ACC112 (cell line): ENCODE data around the gene SMNDC1.
"Not testable (repeated sequence)": the region's sequence is repeated elsewhere in the genome, so short reads cannot be mapped to it uniquely, and the experiment has no call there.

Experiments
- H2AFZ ChIP-seq: fragments of 200-600 bp; sonication (generic); one replicate; pipeline ENCODE4 v1.6.0; 2017; ENCODE audit warnings: antibody characterized with exemption, low read length; ENCODE audit not compliant: unreplicated experiment
- H3K27ac ChIP-seq: fragments of 200-600 bp; sonication (generic); 2 replicates; pipeline ENCODE4 v1.5.1; 2014; ENCODE audit warnings: low read depth, mild to moderate bottlenecking, antibody characterized with exemption, low read length, moderate library complexity
- H3K27me3 ChIP-seq: fragments of 200-600 bp; sonication (generic); 2 replicates; pipeline ENCODE4 v1.6.1; 2014; ENCODE audit warnings: mild to moderate bottlenecking, antibody characterized with exemption, low read length, moderate library complexity, mixed read lengths; ENCODE audit not compliant: insufficient read depth
- H3K36me3 ChIP-seq: fragments of 200-600 bp; sonication (generic); 2 replicates; pipeline ENCODE4 v1.6.1; 2016; ENCODE audit warnings: mild to moderate bottlenecking, antibody characterized with exemption, low read length, moderate library complexity, mixed read lengths; ENCODE audit not compliant: insufficient read depth
- H3K4me1 ChIP-seq: fragments of 200-600 bp; sonication (generic); one replicate; pipeline ENCODE4 v1.6.1; 2016; ENCODE audit warnings: low read length, mixed read lengths; ENCODE audit not compliant: insufficient read depth, unreplicated experiment, control insufficient read depth
- H3K4me3 ChIP-seq: fragments of 200-600 bp; sonication (generic); 2 replicates; pipeline ENCODE4 v1.5.1; 2014; ENCODE audit warnings: mild to moderate bottlenecking, low read depth, low read length
- H3K79me2 ChIP-seq: fragments of 200-600 bp; sonication (generic); one replicate; pipeline ENCODE4 v1.6.0; 2016; ENCODE audit warnings: low read length; ENCODE audit not compliant: control insufficient read depth, unreplicated experiment, insufficient read depth

SMNDC1 gene

GRCh38 chr10:110284262-110284661 is 20.5 kb downstream of the SMNDC1 start:
- H3K36me3 ChIP-seq: 0 out of 2 replicates have a peak, but pooled peaks cover 2% of the 10 kb centered on the region
- no peak overlapping the region for H3K27ac ChIP-seq
- H3K4me3 ChIP-seq: no peak overlapping the region
- H2AFZ ChIP-seq: no peak overlapping the region
- no peaks in the 10 kb centered on the region for H3K27me3 ChIP-seq
- no peaks in the 10 kb centered on the region for H3K4me1 ChIP-seq
- H3K79me2 ChIP-seq: no peaks in the 10 kb centered on the region

- Histone ChIP-seq H3K4me1 (peaks cover 3% of the 10 kb centered on the region), H3K36me3 (no peaks in the 10 kb centered on the region), H3K27ac (no peak overlapping the region), H2AFZ (peak overlapping the region; percentile 55), H3K79me2 (no peaks in the 10 kb centered on the region), H3K4me3 (peak overlapping the region; percentile 58), H3K27me3 (no peaks in the 10 kb centered on the region)
These were observed 25.2 kb downstream of the SMNDC1 start for GRCh38 chr10:110279407-110279986.

GRCh38 chr10:110278562-110279406 is 25.9 kb downstream of the SMNDC1 start:
- Histone ChIP-seq H2AFZ (peak overlapping the region; percentile 55), H3K36me3 (no peaks in the 10 kb centered on the region), H3K4me3 (peak overlapping the region; percentile 58), H3K27ac (no peak overlapping the region), H3K4me1 (peaks cover 8% of the 10 kb centered on the region), H3K27me3 (no peaks in the 10 kb centered on the region), H3K79me2 (no peaks in the 10 kb centered on the region)

GRCh38 chr10:110277591-110277990 is 27.1 kb downstream of the SMNDC1 start:
- no peaks in the 10 kb centered on the region for H3K36me3 ChIP-seq
- no peak overlapping the region for H3K4me3 ChIP-seq
- H2AFZ ChIP-seq: no peak overlapping the region
- H3K79me2 ChIP-seq: no peaks in the 10 kb centered on the region
- no peaks in the 10 kb centered on the region for H3K27me3 ChIP-seq
- peaks cover 18% of the 10 kb centered on the region for H3K4me1 ChIP-seq
- no peak overlapping the region for H3K27ac ChIP-seq

- Histone ChIP-seq H3K27ac (no peak overlapping the region), H3K27me3 (no peaks in the 10 kb centered on the region), H2AFZ (no peak overlapping the region), H3K79me2 (no peaks in the 10 kb centered on the region), H3K36me3 (no peaks in the 10 kb centered on the region), H3K4me1 (peaks cover 18% of the 10 kb centered on the region), H3K4me3 (no peak overlapping the region)
These were observed 28.1 kb downstream of the SMNDC1 start for GRCh38 chr10:110276603-110277002.

- Histone ChIP-seq H2AFZ (no peak overlapping the region), H3K36me3 (no peaks in the 10 kb centered on the region), H3K27me3 (no peaks in the 10 kb centered on the region), H3K27ac (no peak overlapping the region), H3K4me3 (no peak overlapping the region), H3K4me1 (peaks cover 18% of the 10 kb centered on the region), H3K79me2 (no peaks in the 10 kb centered on the region)
These were observed 29.5 kb downstream of the SMNDC1 start for GRCh38 chr10:110275128-110275729.

- no peaks in the 10 kb centered on the region for H3K27me3 ChIP-seq
- H3K79me2 ChIP-seq: no peaks in the 10 kb centered on the region
- no peak overlapping the region for H3K27ac ChIP-seq
- H2AFZ ChIP-seq: no peak overlapping the region
- peaks cover 24% of the 10 kb centered on the region for H3K4me1 ChIP-seq
- no peak overlapping the region for H3K4me3 ChIP-seq
- no peaks in the 10 kb centered on the region for H3K36me3 ChIP-seq
These were observed 30.1 kb downstream of the SMNDC1 start for GRCh38 chr10:110274647-110275046.

GRCh38 chr10:110274072-110274627 is 30.6 kb downstream of the SMNDC1 start:
- H3K36me3 ChIP-seq: no peaks in the 10 kb centered on the region
- no peak overlapping the region for H3K4me3 ChIP-seq
- H3K27ac ChIP-seq: peak overlapping the region; percentile 1; the same call in 1 of the 2 replicates
- peaks cover 26% of the 10 kb centered on the region for H3K4me1 ChIP-seq
- no peaks in the 10 kb centered on the region for H3K27me3 ChIP-seq
- H3K79me2 ChIP-seq: no peaks in the 10 kb centered on the region
- no peak overlapping the region for H2AFZ ChIP-seq

GRCh38 chr10:110273474-110273873 is 31.2 kb downstream of the SMNDC1 start:
- H3K27me3 ChIP-seq: no peaks in the 10 kb centered on the region
- H3K27ac ChIP-seq: peak overlapping the region; percentile 1; the same call in 1 of the 2 replicates
- no peaks in the 10 kb centered on the region for H3K79me2 ChIP-seq
- H3K36me3 ChIP-seq: no peaks in the 10 kb centered on the region
- no peak overlapping the region for H2AFZ ChIP-seq
- H3K4me3 ChIP-seq: no peak overlapping the region
- peaks cover 29% of the 10 kb centered on the region for H3K4me1 ChIP-seq

- not testable (repeated sequence) for H3K27ac ChIP-seq, H2AFZ ChIP-seq, H3K79me2 ChIP-seq, H3K4me3 ChIP-seq, H3K27me3 ChIP-seq, H3K36me3 ChIP-seq
- H3K4me1 ChIP-seq: peaks cover 32% of the 10 kb centered on the region
These were observed 31.7 kb downstream of the SMNDC1 start for GRCh38 chr10:110272995-110273394.
